ENCODE data around the gene SLC29A2. TPM values are rescaled to one million over a fixed set of nuclear protein-coding genes. Genes with fewer than 3 reads are reported as not detected.
"Not testable (repeated sequence)": the region's sequence is repeated elsewhere in the genome, so short reads cannot be mapped to it uniquely, and the experiment has no call there.

SLC29A2 gene
- total RNA-seq, 1 donor from 2014 or later, result 17.4 TPM

- H3K27ac Mint-ChIP-seq, result no peak overlapping the region
- no peaks in the 10 kb centered on the region for H3K27me3 Mint-ChIP-seq
- no peak overlapping the region for H3K4me3 Mint-ChIP-seq
- no peak for DNase-seq
- peaks cover 13% of the 10 kb centered on the region for H3K4me1 Mint-ChIP-seq
- intact Hi-C loops (cut with micrococcal nuclease), result no loop called here
- peaks cover 14% of the 10 kb centered on the region for H3K36me3 Mint-ChIP-seq (ENCODE audit: low read depth)
- no peaks in the 10 kb centered on the region for H3K9me3 Mint-ChIP-seq
Observed at GRCh38 chr11:66367561-66368312, 3.8 kb downstream of the SLC29A2 start.

GRCh38 chr11:66366844-66367477, 4.6 kb downstream of the SLC29A2 start:
- H3K9me3 Mint-ChIP-seq, result no peaks in the 10 kb centered on the region
- intact Hi-C loops (cut with micrococcal nuclease), result no loop called here
- no peak overlapping the region for H3K27ac Mint-ChIP-seq
- H3K36me3 Mint-ChIP-seq (ENCODE audit: low read depth), result peaks cover 18% of the 10 kb centered on the region
- peaks cover 11% of the 10 kb centered on the region for H3K4me1 Mint-ChIP-seq
- DNase-seq, result no peak
- H3K4me3 Mint-ChIP-seq, result no peak overlapping the region
- no peaks in the 10 kb centered on the region for H3K27me3 Mint-ChIP-seq

- Mint-ChIP-seq H3K27me3 (no peaks in the 10 kb centered on the region), H3K9me3 (no peaks in the 10 kb centered on the region), H3K4me3 (no peak overlapping the region), H3K27ac (peak overlapping the region; percentile 17), H3K4me1 (peaks cover 11% of the 10 kb centered on the region), H3K36me3 (ENCODE audit: low read depth) (peaks cover 18% of the 10 kb centered on the region)
- intact Hi-C loops (cut with micrococcal nuclease), result no loop called here
- DNase-seq, result no peak
Observed at GRCh38 chr11:66365711-66366619, 5.6 kb downstream of the SLC29A2 start.

GRCh38 chr11:66365166-66365565, 6.4 kb downstream of the SLC29A2 start:
- Mint-ChIP-seq H3K27ac (no peak overlapping the region), H3K27me3 (no peaks in the 10 kb centered on the region)

DNA sequence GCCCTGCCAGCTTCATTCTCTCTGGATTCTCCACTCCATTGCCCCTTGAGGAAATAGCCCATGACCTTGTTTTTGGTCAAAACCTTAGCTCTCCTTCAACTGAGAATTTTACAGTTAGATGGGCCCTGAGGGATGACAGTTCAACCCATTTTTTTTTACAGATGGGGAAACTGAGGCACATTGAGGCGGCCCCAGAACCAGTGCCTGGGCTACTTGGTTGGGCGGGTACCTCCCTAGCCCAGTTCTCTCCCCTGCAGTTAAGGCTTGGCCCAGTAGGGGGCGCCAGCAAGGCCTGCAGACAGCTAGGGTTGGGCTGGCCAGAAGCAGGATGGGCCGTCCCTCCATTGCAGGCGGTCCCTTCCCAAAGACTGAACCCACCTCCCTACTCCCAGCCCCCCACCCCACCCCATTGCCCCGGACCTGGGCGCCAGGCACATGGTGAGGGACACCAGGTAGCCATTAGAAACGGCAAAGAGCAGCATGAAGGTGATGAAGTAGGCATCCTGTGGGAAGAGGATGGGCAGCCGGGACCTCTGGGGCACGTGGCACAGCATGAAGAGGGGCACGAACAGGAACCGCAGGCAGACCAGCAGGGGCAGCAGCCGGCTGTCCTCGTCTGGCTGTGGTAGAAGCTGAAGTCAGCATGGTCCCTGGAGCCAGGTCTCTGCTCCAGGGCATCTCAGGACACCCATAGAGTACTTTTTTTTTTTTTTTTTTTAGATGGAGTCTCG, 7.6 kb downstream of the SLC29A2 start:
- Mint-ChIP-seq H3K9me3 (no peaks in the 10 kb centered on the region), H3K36me3 (ENCODE audit: low read depth) (peaks cover 14% of the 10 kb centered on the region), H3K4me3 (no peak overlapping the region), H3K27ac (no peak overlapping the region), H3K4me1 (peaks cover 2% of the 10 kb centered on the region), H3K27me3 (no peaks in the 10 kb centered on the region)
- intact Hi-C loops (cut with micrococcal nuclease), result no loop called here
- DNase-seq, result peak; percentile 92

More at GRCh38 chr11:66365166-66365565, 6.4 kb downstream of the SLC29A2 start:
- intact Hi-C loops (cut with micrococcal nuclease), result no loop called here
- no peak for DNase-seq
- Mint-ChIP-seq H3K4me1 (peaks cover 8% of the 10 kb centered on the region), H3K9me3 (no peaks in the 10 kb centered on the region), H3K4me3 (no peak overlapping the region), H3K36me3 (ENCODE audit: low read depth) (peaks cover 17% of the 10 kb centered on the region)

GRCh38 chr11:66363187-66363601, 8.4 kb downstream of the SLC29A2 start:
- H3K4me3 Mint-ChIP-seq, result no peak overlapping the region
- H3K4me1 Mint-ChIP-seq, result peaks cover 2% of the 10 kb centered on the region
- no peak for DNase-seq
- H3K27me3 Mint-ChIP-seq, result no peaks in the 10 kb centered on the region
- H3K36me3 Mint-ChIP-seq (ENCODE audit: low read depth), result peaks cover 14% of the 10 kb centered on the region
- no peaks in the 10 kb centered on the region for H3K9me3 Mint-ChIP-seq
- no peak overlapping the region for H3K27ac Mint-ChIP-seq
- intact Hi-C loops (cut with micrococcal nuclease), result no loop called here

DNA sequence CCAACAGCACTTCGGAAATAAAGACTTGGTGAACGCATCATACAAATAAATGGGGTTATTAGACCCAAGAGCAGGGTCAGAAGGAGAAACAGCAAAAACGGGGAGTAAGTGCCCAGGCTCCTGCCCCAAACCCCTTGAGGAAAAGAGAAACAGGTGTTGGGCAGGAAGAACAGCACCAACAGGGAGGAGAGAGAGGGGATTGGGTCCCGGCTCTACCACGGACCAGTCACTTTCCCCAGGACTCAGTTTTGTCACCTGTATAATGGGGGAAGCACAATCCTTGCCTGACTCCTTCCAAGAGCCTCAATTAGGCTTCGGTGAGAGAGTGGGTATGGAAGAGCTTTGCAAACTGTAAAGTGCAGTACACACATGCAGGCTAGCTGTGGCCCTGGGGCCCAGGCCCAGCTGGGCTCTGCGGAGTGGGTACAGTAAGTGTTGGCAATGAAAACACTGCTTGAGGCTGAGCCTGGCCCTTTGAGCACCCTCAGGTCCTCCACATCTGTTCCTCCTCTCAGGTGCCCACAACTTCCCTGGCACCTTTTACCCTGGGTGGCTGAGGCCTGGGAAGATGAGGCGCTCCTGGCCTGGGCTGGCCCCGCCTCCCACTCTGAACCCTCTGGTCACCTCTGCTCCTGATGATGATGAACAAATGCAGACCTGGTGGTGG, 8.9 kb downstream of the SLC29A2 start:
- Mint-ChIP-seq H3K4me1 (no peaks in the 10 kb centered on the region), H3K4me3 (no peak overlapping the region), H3K9me3 (no peaks in the 10 kb centered on the region), H3K27ac (no peak overlapping the region), H3K27me3 (no peaks in the 10 kb centered on the region), H3K36me3 (ENCODE audit: low read depth) (peaks cover 9% of the 10 kb centered on the region)
- no peak for DNase-seq
- intact Hi-C loops (cut with micrococcal nuclease), result no loop called here

DNA sequence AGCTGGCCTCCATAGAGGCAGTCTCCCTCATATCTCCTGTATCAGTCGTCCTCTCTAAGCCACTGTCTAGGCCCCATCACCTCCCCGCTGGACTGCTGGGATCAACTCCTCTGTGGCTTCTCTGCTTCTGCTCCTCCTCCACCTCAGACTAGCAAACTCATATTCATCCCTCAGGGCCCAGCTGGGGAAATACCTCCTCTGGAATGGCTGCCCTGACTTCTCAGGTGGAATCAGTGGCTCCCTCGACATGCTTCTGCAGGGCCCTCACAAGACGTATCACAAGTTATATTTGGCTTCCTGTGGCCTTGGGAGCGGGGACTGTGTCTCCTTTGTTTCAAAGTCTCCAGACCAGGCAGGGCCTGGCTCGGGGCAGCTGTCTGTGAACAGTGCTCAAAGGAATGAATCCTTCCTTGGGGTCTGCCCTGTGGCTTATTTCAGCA, 10.0 kb downstream of the SLC29A2 start:
- intact Hi-C loops (cut with micrococcal nuclease), result no loop called here
- no peaks in the 10 kb centered on the region for H3K4me1 Mint-ChIP-seq
- H3K27ac Mint-ChIP-seq, result no peak overlapping the region
- no peaks in the 10 kb centered on the region for H3K9me3 Mint-ChIP-seq
- no peak overlapping the region for H3K4me3 Mint-ChIP-seq
- H3K36me3 Mint-ChIP-seq (ENCODE audit: low read depth), result peaks cover 7% of the 10 kb centered on the region
- no peaks in the 10 kb centered on the region for H3K27me3 Mint-ChIP-seq
- no peak for DNase-seq

DNA sequence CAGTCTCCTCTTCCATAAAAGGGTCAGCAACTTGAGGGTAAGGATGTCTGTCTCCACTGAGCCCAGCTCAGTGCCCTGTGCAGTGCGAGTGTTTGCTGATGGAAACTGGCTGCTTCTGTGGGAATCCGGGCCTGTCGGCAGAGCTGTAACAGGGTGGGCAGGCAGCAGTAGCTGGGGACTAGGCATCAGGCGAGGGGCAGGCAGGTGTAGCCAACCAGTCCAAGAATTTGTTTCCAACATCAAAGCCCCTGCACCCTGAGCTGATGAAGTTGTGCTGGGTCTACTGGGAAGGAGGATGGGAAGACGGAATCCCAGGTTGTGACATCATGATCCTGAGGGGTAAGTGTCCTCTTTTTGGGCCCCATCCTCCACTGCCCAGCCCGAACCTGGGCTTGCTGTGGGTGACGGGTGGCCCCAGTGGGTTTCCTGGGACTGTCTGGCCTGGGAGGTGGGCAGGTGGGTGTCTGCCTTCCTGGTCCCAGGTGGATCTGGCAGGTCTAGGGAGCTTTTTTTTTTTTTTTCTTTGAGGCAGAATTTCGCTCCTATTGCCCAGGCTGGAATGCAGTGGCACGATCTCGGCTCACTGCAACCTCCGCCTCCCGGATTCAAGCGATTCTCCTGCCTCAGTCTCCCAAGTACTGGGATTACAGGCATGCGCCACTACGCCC, 11.0 kb downstream of the SLC29A2 start:
- intact Hi-C loops (cut with micrococcal nuclease), result no loop called here
- Mint-ChIP-seq H3K4me3 (no peak overlapping the region), H3K27ac (no peak overlapping the region), H3K36me3 (ENCODE audit: low read depth) (peaks cover 7% of the 10 kb centered on the region), H3K9me3 (no peaks in the 10 kb centered on the region), H3K4me1 (no peaks in the 10 kb centered on the region), H3K27me3 (no peaks in the 10 kb centered on the region)
- DNase-seq, result no peak

DNA sequence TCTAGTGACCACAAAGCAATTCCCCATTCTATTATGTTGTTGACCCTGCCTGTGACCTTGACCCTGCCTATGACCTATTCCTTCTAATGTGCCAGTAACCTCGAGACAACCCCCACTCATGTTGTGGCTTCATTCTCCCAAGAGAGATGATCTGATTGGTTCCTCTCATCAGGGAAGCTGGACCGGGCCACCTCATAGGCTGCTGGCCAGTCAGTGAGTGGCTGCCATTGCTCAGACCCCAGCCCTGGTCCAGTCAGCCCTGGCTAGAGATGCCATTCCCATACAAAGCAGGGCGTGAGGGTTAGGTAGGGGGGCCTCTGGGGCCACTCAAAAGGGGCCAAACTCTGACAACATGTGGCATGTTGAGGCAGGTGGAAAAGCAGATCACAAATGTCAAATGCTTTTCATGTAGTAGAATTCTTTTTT, 11.9 kb downstream of the SLC29A2 start:
- Mint-ChIP-seq H3K27me3 (no peaks in the 10 kb centered on the region), H3K4me1 (no peaks in the 10 kb centered on the region), H3K9me3 (no peaks in the 10 kb centered on the region), H3K27ac (no peak overlapping the region), H3K4me3 (no peak overlapping the region), H3K36me3 (ENCODE audit: low read depth) (peaks cover 5% of the 10 kb centered on the region)
- intact Hi-C loops (cut with micrococcal nuclease), result no loop called here
- DNase-seq, result no peak

DNA sequence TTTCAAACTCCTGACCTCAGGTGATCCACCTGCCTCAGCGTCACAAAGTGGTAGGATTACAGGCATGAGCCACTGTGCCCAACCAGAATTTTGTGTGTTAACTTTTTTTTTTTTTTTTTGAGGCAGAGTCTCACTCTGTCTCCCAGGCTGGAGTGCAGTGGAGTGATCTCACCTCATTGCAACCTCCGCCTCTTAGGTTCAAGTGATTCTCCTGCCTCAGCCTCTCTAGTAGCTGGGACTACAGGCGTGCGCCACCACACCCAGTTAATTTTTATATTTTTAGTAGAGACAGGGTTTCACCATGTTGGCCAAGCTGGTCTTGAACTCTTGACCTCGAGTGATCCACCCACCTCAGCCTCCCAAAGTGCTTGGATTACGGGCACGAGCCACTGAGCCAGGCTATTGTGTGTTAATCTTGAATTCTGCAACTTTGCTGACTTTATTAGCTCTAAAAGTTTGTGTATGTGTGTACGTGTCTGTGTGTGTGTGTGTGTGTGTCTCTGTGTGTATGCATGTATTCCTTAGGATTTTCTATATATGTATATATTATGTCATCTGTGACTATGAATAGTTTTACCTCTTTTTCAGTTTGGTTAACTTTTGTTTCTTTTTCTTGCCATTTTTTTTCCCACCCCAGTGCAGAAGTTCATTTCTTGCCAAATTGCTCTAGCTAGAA, 20.9 kb downstream of the SLC29A2 start:
- H3K4me3 Mint-ChIP-seq; DNase-seq; intact Hi-C loops (cut with micrococcal nuclease); H3K9me3 Mint-ChIP-seq; H3K36me3 Mint-ChIP-seq (ENCODE audit: low read depth); H3K27me3 Mint-ChIP-seq; H3K27ac Mint-ChIP-seq: not testable (repeated sequence)
- H3K4me1 Mint-ChIP-seq, result peaks cover 13% of the 10 kb centered on the region

DNA sequence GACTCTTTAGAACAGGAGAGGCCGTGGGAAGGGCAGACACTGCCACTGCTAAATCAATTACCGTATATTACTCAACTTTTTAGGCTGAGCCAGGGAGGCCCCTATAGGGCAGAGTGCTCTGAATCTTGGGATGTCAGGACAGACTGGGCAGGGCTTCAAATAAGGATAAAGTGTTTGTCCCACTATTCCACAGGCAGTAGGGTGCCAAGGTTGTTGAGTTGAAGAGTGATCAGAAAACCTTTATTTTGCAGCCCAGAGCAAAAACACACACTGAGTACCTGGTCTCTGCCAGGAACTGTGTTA, 22.5 kb downstream of the SLC29A2 start:
- intact Hi-C loops (cut with micrococcal nuclease), result loop anchor here (5.0 kb wide), 3 partner anchors 38 to 608 kb away; partner anchors contain the start of genes PC and RAB1B
- Mint-ChIP-seq H3K4me1 (peaks cover 24% of the 10 kb centered on the region), H3K9me3 (no peaks in the 10 kb centered on the region), H3K36me3 (ENCODE audit: low read depth) (peaks cover 4% of the 10 kb centered on the region), H3K27ac (no peak overlapping the region), H3K4me3 (peak overlapping the region; percentile 34), H3K27me3 (peaks cover 3% of the 10 kb centered on the region)
- DNase-seq, result no peak

Data from activated CD4-positive, alpha-beta T cell treated with anti-CD3 and anti-CD28 coated beads, Interleukin-2, amount 10 ng/mL, durations not matched to agents 24 days and 14 days (primary cell).